ENCODE data around the gene LAMC2. TPM values are rescaled to one million over a fixed set of nuclear protein-coding genes. Genes with fewer than 3 reads are reported as not detected.

LAMC2 gene
- total RNA-seq, 1 donor from 2014 or later = 13.9 TPM

GRCh38 chr1:183245357-183245756 is 59.3 kb downstream of the LAMC2 start:
- TF ChIP-seq EZH2 (IDR thresholded peaks at IDR 0.05; ENCODE audit: insufficient read depth, low read length) (no peak), CTCF (IDR thresholded peaks at IDR 0.05; ENCODE audit: insufficient read depth, low read depth, low read length) (no peak)
- Mint-ChIP-seq H3K27ac (ENCODE audit: unreplicated experiment) (no peak overlapping the region), H3K27me3 (ENCODE audit: low read depth, unreplicated experiment) (no peaks in the 10 kb centered on the region), H3K4me1 (ENCODE audit: low read depth, unreplicated experiment) (peaks cover 9% of the 10 kb centered on the region), H3K9me3 (ENCODE audit: unreplicated experiment) (peaks cover 10% of the 10 kb centered on the region), H3K4me3 (ENCODE audit: unreplicated experiment) (no peak overlapping the region), H3K36me3 (ENCODE audit: low read depth, unreplicated experiment) (no peaks in the 10 kb centered on the region)
- Histone ChIP-seq H3K27me3 (ENCODE audit: insufficient read depth, low read length) (no peaks in the 10 kb centered on the region), H3K27ac (ENCODE audit: low read depth, low read length) (no peak overlapping the region), H3K9ac (ENCODE audit: low read length) (no peak overlapping the region), H2AFZ (ENCODE audit: low read depth, low read length) (no peak overlapping the region), H3K4me1 (ENCODE audit: insufficient read depth, low read length) (no peaks in the 10 kb centered on the region), H3K9me3 (ENCODE audit: insufficient read depth, low read depth, low read length) (no peaks in the 10 kb centered on the region), H3K79me2 (ENCODE audit: insufficient read depth, low read length) (no peaks in the 10 kb centered on the region), H3K36me3 (ENCODE audit: insufficient read depth, low read length) (no peaks in the 10 kb centered on the region), H3K4me2 (ENCODE audit: low read length) (no peak overlapping the region), H4K20me1 (ENCODE audit: insufficient read depth, low read length) (no peaks in the 10 kb centered on the region), H3K4me3 (ENCODE audit: insufficient read depth, low read depth, low read length) (no peak overlapping the region)
- FAIRE-seq (no peak), DNase-seq (ENCODE audit: low read depth) (no peak)

GRCh38 chr1:183246436-183246835 is 60.4 kb downstream of the LAMC2 start:
- TF ChIP-seq EZH2 (IDR thresholded peaks at IDR 0.05; ENCODE audit: insufficient read depth, low read length) (no peak), CTCF (IDR thresholded peaks at IDR 0.05; ENCODE audit: insufficient read depth, low read depth, low read length) (no peak)
- no peaks in the 10 kb centered on the region for H4K20me1 ChIP-seq (ENCODE audit: insufficient read depth, low read length)
- Mint-ChIP-seq H3K9me3 (ENCODE audit: unreplicated experiment) (peaks cover 13% of the 10 kb centered on the region), H3K27ac (ENCODE audit: unreplicated experiment) (no peak overlapping the region), H3K4me3 (ENCODE audit: unreplicated experiment) (no peak overlapping the region), H3K36me3 (ENCODE audit: low read depth, unreplicated experiment) (no peaks in the 10 kb centered on the region), H3K4me1 (ENCODE audit: low read depth, unreplicated experiment) (peaks cover 9% of the 10 kb centered on the region), H3K27me3 (ENCODE audit: low read depth, unreplicated experiment) (no peaks in the 10 kb centered on the region)
- FAIRE-seq (no peak), DNase-seq (ENCODE audit: low read depth) (no peak)
- H3K9ac ChIP-seq (ENCODE audit: low read length) = no peak overlapping the region
- H3K36me3 ChIP-seq (ENCODE audit: insufficient read depth, low read length) = no peaks in the 10 kb centered on the region
- no peaks in the 10 kb centered on the region for H3K27me3 ChIP-seq (ENCODE audit: insufficient read depth, low read length)
- H3K4me3 ChIP-seq (ENCODE audit: insufficient read depth, low read depth, low read length) = no peak overlapping the region
- no peaks in the 10 kb centered on the region for H3K9me3 ChIP-seq (ENCODE audit: insufficient read depth, low read depth, low read length)
- no peak overlapping the region for H3K4me2 ChIP-seq (ENCODE audit: low read length)
- no peaks in the 10 kb centered on the region for H3K4me1 ChIP-seq (ENCODE audit: insufficient read depth, low read length)
- no peaks in the 10 kb centered on the region for H3K79me2 ChIP-seq (ENCODE audit: insufficient read depth, low read length)
- no peak overlapping the region for H2AFZ ChIP-seq (ENCODE audit: low read depth, low read length)
- H3K27ac ChIP-seq (ENCODE audit: low read depth, low read length) = no peak overlapping the region

GRCh38 chr1:183247066-183247465 is 61.0 kb downstream of the LAMC2 start:
- no peak for TF ChIP-seq EZH2 (IDR thresholded peaks at IDR 0.05; ENCODE audit: insufficient read depth, low read length)
- no peak for TF ChIP-seq CTCF (IDR thresholded peaks at IDR 0.05; ENCODE audit: insufficient read depth, low read depth, low read length)
- no peaks in the 10 kb centered on the region for H3K27me3 Mint-ChIP-seq (ENCODE audit: low read depth, unreplicated experiment)
- Histone ChIP-seq H3K9ac (ENCODE audit: low read length) (no peak overlapping the region), H3K4me1 (ENCODE audit: insufficient read depth, low read length) (no peaks in the 10 kb centered on the region), H2AFZ (ENCODE audit: low read depth, low read length) (no peak overlapping the region), H3K4me3 (ENCODE audit: insufficient read depth, low read depth, low read length) (no peak overlapping the region), H3K27me3 (ENCODE audit: insufficient read depth, low read length) (no peaks in the 10 kb centered on the region), H4K20me1 (ENCODE audit: insufficient read depth, low read length) (no peaks in the 10 kb centered on the region), H3K9me3 (ENCODE audit: insufficient read depth, low read depth, low read length) (no peaks in the 10 kb centered on the region), H3K27ac (ENCODE audit: low read depth, low read length) (no peak overlapping the region), H3K79me2 (ENCODE audit: insufficient read depth, low read length) (no peaks in the 10 kb centered on the region), H3K4me2 (ENCODE audit: low read length) (no peak overlapping the region), H3K36me3 (ENCODE audit: insufficient read depth, low read length) (no peaks in the 10 kb centered on the region)
- DNase-seq (ENCODE audit: low read depth) = no peak
- no peak overlapping the region for H3K4me3 Mint-ChIP-seq (ENCODE audit: unreplicated experiment)
- H3K4me1 Mint-ChIP-seq (ENCODE audit: low read depth, unreplicated experiment) = peaks cover 9% of the 10 kb centered on the region
- no peaks in the 10 kb centered on the region for H3K36me3 Mint-ChIP-seq (ENCODE audit: low read depth, unreplicated experiment)
- H3K9me3 Mint-ChIP-seq (ENCODE audit: unreplicated experiment) = peaks cover 16% of the 10 kb centered on the region
- no peak overlapping the region for H3K27ac Mint-ChIP-seq (ENCODE audit: unreplicated experiment)
- FAIRE-seq = no peak
